Neutrophil (primary cell): ENCODE results near the gene LIG1.

Experiments
- H3K27ac ChIP-seq: fragments of 200-600 bp; sonication (generic); 2 replicates; pipeline ENCODE4 v1.5.1; 2016; ENCODE audit warnings: mild to moderate bottlenecking, moderate library complexity
- H3K27me3 ChIP-seq: fragments of 200-600 bp; sonication (generic); 2 replicates; pipeline ENCODE4 v1.6.0; 2016; ENCODE audit warnings: mild to moderate bottlenecking
- H3K36me3 ChIP-seq: fragments of 200-600 bp; sonication (generic); 2 replicates; pipeline ENCODE4 v1.5.1; 2017
- H3K4me1 ChIP-seq, 2 experiments: fragments of 200-600 bp in 1 of 2; sonication (generic) in 1 of 2; 1 replicate in 1 of 2; 2 replicates in 1 of 2; pipeline versions ENCODE4 v1.5.1 to v1.6.1; 2013 to 2016; ENCODE audit warnings: low read depth in 1 of 2, low read length in 1 of 2, mild to moderate bottlenecking in 1 of 2, moderate library complexity in 1 of 2; ENCODE audit not compliant: control insufficient read depth in 1 of 2, insufficient read depth in 1 of 2
- H3K4me3 ChIP-seq, 2 experiments: fragments of 200-600 bp in 1 of 2; sonication (generic) in 1 of 2; 1 replicate in 1 of 2; 2 replicates in 1 of 2; pipeline ENCODE4 v1.5.1; 2013 to 2016; ENCODE audit warnings: low read depth in 1 of 2, low read length in 1 of 2, mild to moderate bottlenecking in 1 of 2, moderate library complexity in 1 of 2
- H3K9me3 ChIP-seq: fragments of 200-600 bp; sonication (generic); 2 replicates; pipeline ENCODE4 v1.5.1; 2016
- CTCF ChIP-seq: fragments of 200-600 bp; sonication (generic); IDR thresholded peaks from 2 replicates; pipeline ENCODE4 v1.5.1; 2016; ENCODE audit warnings: antibody characterized with exemption

Gene LIG1

GRCh38 chr19:48121066-48121465, 49.1 kb downstream of the LIG1 start:
- Histone ChIP-seq H3K27me3 (no peaks in the 10 kb centered on the region), H3K27ac (no peak overlapping the region)

GRCh38 chr19:48120505-48120904, 49.6 kb downstream of the LIG1 start:
- Histone ChIP-seq H3K36me3 (peaks cover 64% of the 10 kb centered on the region), H3K9me3 (no peaks in the 10 kb centered on the region), H3K4me1 (no peaks in the 10 kb centered on the region), H3K27ac (no peak overlapping the region), H3K4me3 (no peak overlapping the region), H3K27me3 (no peaks in the 10 kb centered on the region)
- no peak for TF ChIP-seq CTCF

More at GRCh38 chr19:48121066-48121465, 49.1 kb downstream of the LIG1 start:
- Histone ChIP-seq H3K4me3 (no peak overlapping the region), H3K36me3 (peaks cover 61% of the 10 kb centered on the region), H3K4me1 (no peaks in the 10 kb centered on the region), H3K9me3 (no peaks in the 10 kb centered on the region)
- TF ChIP-seq CTCF = no peak

GRCh38 chr19:48118131-48118517, 52.0 kb downstream of the LIG1 start:
- TF ChIP-seq CTCF = no peak
- H3K27me3 ChIP-seq = no peaks in the 10 kb centered on the region
- no peak overlapping the region for H3K4me3 ChIP-seq
- no peak overlapping the region for H3K27ac ChIP-seq
- no peaks in the 10 kb centered on the region for H3K4me1 ChIP-seq
- peaks cover 61% of the 10 kb centered on the region for H3K36me3 ChIP-seq
- H3K9me3 ChIP-seq = no peaks in the 10 kb centered on the region

- Histone ChIP-seq H3K4me3 (no peak overlapping the region), H3K9me3 (no peaks in the 10 kb centered on the region), H3K27me3 (no peaks in the 10 kb centered on the region), H3K36me3 (peaks cover 56% of the 10 kb centered on the region), H3K4me1 (no peaks in the 10 kb centered on the region), H3K27ac (no peak overlapping the region)
- TF ChIP-seq CTCF = no peak
Measured at GRCh38 chr19:48117515-48118130, 52.5 kb downstream of the LIG1 start.

- no peak overlapping the region for H3K27ac ChIP-seq
- TF ChIP-seq CTCF = no peak
- H3K4me1 ChIP-seq = peaks cover 0 to 6% of the 10 kb centered on the region in 2 experiments
- H3K27me3 ChIP-seq = peaks cover 2% of the 10 kb centered on the region
- H3K4me3 ChIP-seq = no peak overlapping the region
- no peaks in the 10 kb centered on the region for H3K9me3 ChIP-seq
- peaks cover 24% of the 10 kb centered on the region for H3K36me3 ChIP-seq
Measured at GRCh38 chr19:48113190-48113917, 56.8 kb downstream of the LIG1 start.
